Left kidney (tissue), 2 donors: ENCODE results near the gene GIGYF2. TPM values are rescaled to one million over a fixed set of nuclear protein-coding genes. Genes with fewer than 3 reads are reported as not detected.
"Not testable (repeated sequence)": the region's sequence is repeated elsewhere in the genome, so short reads cannot be mapped to it uniquely, and the experiment has no call there.

ENCODE experiments used
- DNase-seq: peaks from one replicate; pipeline ENCODE4 v3.0.0-alpha.2; 2013
- polyA plus RNA-seq: library from polyadenylated mRNA; unstranded; fragments of 120-200 nt; gene quantifications from one replicate; pipeline ENCODE4 v1.2.1, GENCODE V29; 2013; ENCODE audit not compliant: insufficient read length

Gene GIGYF2
- polyA plus RNA-seq, 1 donor, result 73.4 TPM

- DNase-seq, result no peak
Measured at GRCh38 chr2:232687382-232688160, 9.6 kb upstream of the GIGYF2 start.

- no peak for DNase-seq
Measured at GRCh38 chr2:232688201-232688600, 8.9 kb upstream of the GIGYF2 start.

GRCh38 chr2:232689152-232689910 lies 7.8 kb upstream of the GIGYF2 start:
- no peak for DNase-seq

- not testable (repeated sequence) for DNase-seq
Measured at GRCh38 chr2:232691117-232691516, 6.0 kb upstream of the GIGYF2 start.

GRCh38 chr2:232693344-232693743 lies 3.8 kb upstream of the GIGYF2 start:
- DNase-seq, result no peak

- DNase-seq, result no peak
Measured at GRCh38 chr2:232696609-232697058, 497 bp upstream of the GIGYF2 start.

GRCh38 chr2:232697807-232698110 lies 628 bp downstream of the GIGYF2 start:
- peak; percentile 15 for DNase-seq

- no peak for DNase-seq
Measured at GRCh38 chr2:232698556-232699091, 1.5 kb downstream of the GIGYF2 start.

GRCh38 chr2:232699110-232699509 lies 2.0 kb downstream of the GIGYF2 start:
- DNase-seq, result no peak

GRCh38 chr2:232700154-232700553 lies 3.0 kb downstream of the GIGYF2 start:
- no peak for DNase-seq

GRCh38 chr2:232707076-232707475 lies 9.9 kb downstream of the GIGYF2 start:
- no peak for DNase-seq

- DNase-seq, result no peak
Measured at GRCh38 chr2:232713505-232713904, 16.4 kb downstream of the GIGYF2 start.

- DNase-seq, result no peak
Measured at GRCh38 chr2:232714969-232715368, 17.8 kb downstream of the GIGYF2 start.

- DNase-seq, result not testable (repeated sequence)
Measured at GRCh38 chr2:232720056-232720455, 22.9 kb downstream of the GIGYF2 start.

GRCh38 chr2:232721261-232721660 lies 24.1 kb downstream of the GIGYF2 start:
- DNase-seq, result no peak

- DNase-seq, result no peak
Measured at GRCh38 chr2:232721882-232722281, 24.8 kb downstream of the GIGYF2 start.

- DNase-seq, result no peak
Measured at GRCh38 chr2:232723027-232723426, 25.9 kb downstream of the GIGYF2 start.

- no peak for DNase-seq
Measured at GRCh38 chr2:232728785-232729184, 31.7 kb downstream of the GIGYF2 start.

GRCh38 chr2:232731470-232731869 lies 34.3 kb downstream of the GIGYF2 start:
- DNase-seq, result no peak

GRCh38 chr2:232741294-232741693 lies 44.2 kb downstream of the GIGYF2 start:
- no peak for DNase-seq

- no peak for DNase-seq
Measured at GRCh38 chr2:232741972-232742371, 44.8 kb downstream of the GIGYF2 start.

- DNase-seq, result no peak
Measured at GRCh38 chr2:232744963-232745362, 47.8 kb downstream of the GIGYF2 start.

GRCh38 chr2:232748038-232748437 lies 50.9 kb downstream of the GIGYF2 start:
- DNase-seq, result no peak
